ENCODE measurements around the gene PTX4.

Gene PTX4

DNA sequence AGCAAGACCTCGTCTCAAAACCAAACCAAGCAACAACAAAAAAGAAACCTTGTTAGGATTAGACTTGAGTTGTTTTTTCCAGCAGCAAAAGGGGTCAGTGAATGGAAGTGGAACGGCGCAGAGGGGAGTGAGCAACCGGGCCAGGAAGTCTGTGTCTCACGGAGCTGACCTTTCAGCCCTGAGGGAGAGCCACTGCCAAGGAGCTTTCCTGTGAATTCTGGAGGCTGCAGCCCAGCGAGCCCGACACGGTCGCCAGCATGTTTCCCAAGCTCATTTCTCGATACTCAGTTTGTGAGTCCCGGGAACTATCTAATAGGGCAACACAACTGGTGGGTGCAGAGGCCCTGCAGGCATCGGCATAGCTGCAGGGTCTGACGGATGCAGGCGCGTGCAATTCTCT is 24.0 kb upstream of the PTX4 start:
- no peak for DNase-seq (ENCODE audit: low read depth, low spot score)
- no peak for TF ChIP-seq CTCF (IDR thresholded peaks at IDR 0.05; ENCODE audit: low read depth, low read length)
- in situ Hi-C loops (cut with HindIII; ENCODE audit: low sequenced_read_pairs), result no loop called here
- no peak overlapping the region for H3K4me3 ChIP-seq (ENCODE audit: low read depth, low read length)

- in situ Hi-C loops (cut with HindIII; ENCODE audit: low sequenced_read_pairs), result no loop called here
- DNase-seq (ENCODE audit: low read depth, low spot score), result no peak
- H3K4me3 ChIP-seq (ENCODE audit: low read depth, low read length), result no peak overlapping the region
- no peak for TF ChIP-seq CTCF (IDR thresholded peaks at IDR 0.05; ENCODE audit: low read depth, low read length)
Observed at GRCh38 chr16:1511662-1512569, 23.2 kb upstream of the PTX4 start.

DNA sequence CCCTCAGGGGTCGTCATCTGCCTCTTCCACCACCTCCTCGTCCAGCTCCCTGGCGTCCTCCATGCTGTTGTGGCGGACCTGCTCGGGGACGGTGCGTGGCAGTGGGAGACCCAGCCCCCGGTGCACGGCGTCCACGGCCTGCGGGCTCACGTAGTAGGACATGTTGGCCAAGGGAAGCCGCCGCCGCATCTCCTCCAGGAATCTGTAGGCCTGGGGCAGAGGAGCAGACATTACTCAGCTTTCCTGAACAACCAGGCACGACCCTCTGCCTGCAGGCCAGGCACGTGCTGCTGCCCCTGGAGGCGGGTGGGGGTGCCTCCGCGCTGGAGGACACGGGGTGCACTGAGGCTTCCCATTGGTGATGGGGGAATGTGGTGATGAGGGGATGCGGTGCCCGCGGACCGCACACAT is 22.2 kb upstream of the PTX4 start:
- in situ Hi-C loops (cut with HindIII; ENCODE audit: low sequenced_read_pairs), result no loop called here
- no peak for TF ChIP-seq CTCF (IDR thresholded peaks at IDR 0.05; ENCODE audit: low read depth, low read length)
- no peak for DNase-seq (ENCODE audit: low read depth, low spot score)

DNA sequence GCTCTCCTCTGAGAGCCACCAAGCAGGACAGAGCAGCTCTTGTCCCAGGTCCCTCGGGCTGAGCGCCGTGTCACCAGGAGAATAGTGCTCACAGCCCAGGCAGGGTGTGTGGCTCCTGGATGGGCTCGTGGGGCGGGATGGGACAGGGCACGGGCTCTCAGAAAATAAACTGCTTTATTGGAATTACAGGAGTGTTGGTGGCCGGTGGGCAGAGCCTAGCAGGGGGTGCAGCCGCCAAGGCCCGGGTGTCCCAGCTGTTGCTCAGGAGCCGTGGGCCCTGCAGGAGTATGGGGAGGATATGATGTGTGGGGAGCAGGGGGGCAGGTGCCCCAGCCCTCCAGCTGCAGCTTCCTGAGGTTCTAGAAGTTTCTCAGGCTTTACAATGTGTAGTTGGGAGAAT is 21.5 kb upstream of the PTX4 start:
- in situ Hi-C loops (cut with HindIII; ENCODE audit: low sequenced_read_pairs), result no loop called here

More for the DNA sequence above, 22.2 kb upstream of the PTX4 start:
- no peak overlapping the region for H3K4me3 ChIP-seq (ENCODE audit: low read depth, low read length)

GRCh38 chr16:1509307-1510221 is 20.8 kb upstream of the PTX4 start:
- DNase-seq (ENCODE audit: low read depth, low spot score), result no peak
- in situ Hi-C loops (cut with HindIII; ENCODE audit: low sequenced_read_pairs), result no loop called here
- no peak overlapping the region for H3K4me3 ChIP-seq (ENCODE audit: low read depth, low read length)
- TF ChIP-seq CTCF (IDR thresholded peaks at IDR 0.05; ENCODE audit: low read depth, low read length), result no peak

More for the DNA sequence above, 21.5 kb upstream of the PTX4 start:
- no peak for TF ChIP-seq CTCF (IDR thresholded peaks at IDR 0.05; ENCODE audit: low read depth, low read length)
- H3K4me3 ChIP-seq (ENCODE audit: low read depth, low read length), result no peak overlapping the region
- no peak for DNase-seq (ENCODE audit: low read depth, low spot score)

DNA sequence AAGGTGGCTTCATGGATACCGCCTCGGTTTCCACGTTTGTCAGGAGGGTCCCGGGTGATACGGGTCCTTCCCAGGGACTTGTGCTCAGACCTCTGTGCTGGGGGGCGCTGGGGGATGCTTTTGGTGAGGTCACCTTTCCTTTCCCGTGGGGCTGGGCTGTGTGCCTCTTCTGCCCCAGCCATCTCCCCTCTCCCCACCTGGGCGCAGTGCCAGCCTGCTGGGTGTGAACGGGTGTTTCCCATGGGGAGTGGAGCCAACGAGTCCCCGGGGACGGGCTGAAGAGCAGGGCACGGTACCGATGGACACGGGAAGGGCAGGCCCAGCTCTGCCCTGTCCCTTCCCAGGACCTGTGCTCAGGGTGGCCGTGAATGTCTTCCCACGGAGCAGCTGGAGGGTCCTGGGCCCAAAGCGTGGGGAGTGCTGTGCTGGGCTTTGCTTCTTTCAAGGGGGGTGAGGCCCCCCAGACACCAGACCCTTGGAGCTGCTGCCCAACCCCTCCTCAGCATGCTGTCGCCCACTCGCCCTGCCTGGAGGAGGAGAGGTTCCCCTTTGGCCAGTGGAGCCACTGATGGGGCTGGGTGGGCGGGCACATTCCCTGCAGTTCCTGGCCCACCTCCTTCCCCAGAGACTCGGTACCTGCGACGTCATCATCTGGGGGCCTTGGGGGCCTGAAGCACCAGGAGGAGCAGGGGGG is 19.9 kb upstream of the PTX4 start:
- DNase-seq (ENCODE audit: low read depth, low spot score), result no peak
- TF ChIP-seq CTCF (IDR thresholded peaks at IDR 0.05; ENCODE audit: low read depth, low read length), result no peak
- in situ Hi-C loops (cut with HindIII; ENCODE audit: low sequenced_read_pairs), result no loop called here

More for the DNA sequence above, 19.9 kb upstream of the PTX4 start:
- no peak overlapping the region for H3K4me3 ChIP-seq (ENCODE audit: low read depth, low read length)

Data from astrocyte of the spinal cord (primary cell).